ENCODE measurements around the gene ZNF234. TPM values are rescaled to one million over a fixed set of nuclear protein-coding genes. Genes with fewer than 3 reads are reported as not detected.
"Not testable (repeated sequence)": the region's sequence is repeated elsewhere in the genome, so short reads cannot be mapped to it uniquely, and the experiment has no call there.

Gene ZNF234
- polyA plus RNA-seq, 1 of the 3 experiments (the other 2 are of a cell fraction), result 3.1 TPM

DNA sequence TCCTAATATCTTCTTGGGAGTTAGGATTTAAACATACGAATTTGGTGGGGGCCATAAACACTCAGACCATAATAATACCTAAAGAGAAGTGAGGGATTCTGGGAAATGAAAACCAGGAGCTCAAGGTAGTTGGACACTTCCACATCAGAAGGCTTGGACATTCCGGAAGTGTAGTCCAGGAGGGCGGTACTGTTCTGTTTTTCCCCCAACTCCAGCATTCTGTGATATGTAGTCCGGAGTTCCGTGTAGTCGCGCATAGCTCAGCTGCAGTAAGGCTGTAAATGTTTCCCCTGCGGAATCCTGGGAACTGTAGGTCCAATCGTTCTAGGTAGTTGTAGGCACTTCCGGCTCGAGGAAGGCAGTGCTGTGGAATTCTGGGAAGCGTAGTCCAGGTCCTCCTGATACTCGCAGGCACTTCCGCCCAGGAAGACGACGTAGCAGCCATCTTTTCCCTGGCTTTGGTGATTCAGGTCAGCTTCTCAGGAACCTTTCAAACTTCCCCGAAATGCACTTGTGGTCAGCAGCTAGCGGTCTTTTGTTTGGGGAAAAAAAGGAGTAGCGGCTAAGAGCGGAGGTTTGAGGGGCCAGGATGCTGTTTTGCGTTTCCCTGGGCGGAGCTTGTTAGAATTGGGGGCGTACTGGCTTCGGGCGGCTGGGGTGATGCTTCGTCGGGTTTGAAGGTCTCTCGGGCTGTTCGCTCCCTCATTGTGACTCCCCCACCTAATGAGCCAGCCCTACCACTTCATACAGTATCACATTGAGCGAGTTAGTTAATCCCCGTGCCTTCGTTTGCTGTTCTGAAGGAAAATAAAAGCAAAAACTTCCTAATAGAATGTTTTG, 23.5 kb downstream of the ZNF234 start, which contains the start of gene ZNF226 (continued):
- TF ChIP-seq, protein P1, sequence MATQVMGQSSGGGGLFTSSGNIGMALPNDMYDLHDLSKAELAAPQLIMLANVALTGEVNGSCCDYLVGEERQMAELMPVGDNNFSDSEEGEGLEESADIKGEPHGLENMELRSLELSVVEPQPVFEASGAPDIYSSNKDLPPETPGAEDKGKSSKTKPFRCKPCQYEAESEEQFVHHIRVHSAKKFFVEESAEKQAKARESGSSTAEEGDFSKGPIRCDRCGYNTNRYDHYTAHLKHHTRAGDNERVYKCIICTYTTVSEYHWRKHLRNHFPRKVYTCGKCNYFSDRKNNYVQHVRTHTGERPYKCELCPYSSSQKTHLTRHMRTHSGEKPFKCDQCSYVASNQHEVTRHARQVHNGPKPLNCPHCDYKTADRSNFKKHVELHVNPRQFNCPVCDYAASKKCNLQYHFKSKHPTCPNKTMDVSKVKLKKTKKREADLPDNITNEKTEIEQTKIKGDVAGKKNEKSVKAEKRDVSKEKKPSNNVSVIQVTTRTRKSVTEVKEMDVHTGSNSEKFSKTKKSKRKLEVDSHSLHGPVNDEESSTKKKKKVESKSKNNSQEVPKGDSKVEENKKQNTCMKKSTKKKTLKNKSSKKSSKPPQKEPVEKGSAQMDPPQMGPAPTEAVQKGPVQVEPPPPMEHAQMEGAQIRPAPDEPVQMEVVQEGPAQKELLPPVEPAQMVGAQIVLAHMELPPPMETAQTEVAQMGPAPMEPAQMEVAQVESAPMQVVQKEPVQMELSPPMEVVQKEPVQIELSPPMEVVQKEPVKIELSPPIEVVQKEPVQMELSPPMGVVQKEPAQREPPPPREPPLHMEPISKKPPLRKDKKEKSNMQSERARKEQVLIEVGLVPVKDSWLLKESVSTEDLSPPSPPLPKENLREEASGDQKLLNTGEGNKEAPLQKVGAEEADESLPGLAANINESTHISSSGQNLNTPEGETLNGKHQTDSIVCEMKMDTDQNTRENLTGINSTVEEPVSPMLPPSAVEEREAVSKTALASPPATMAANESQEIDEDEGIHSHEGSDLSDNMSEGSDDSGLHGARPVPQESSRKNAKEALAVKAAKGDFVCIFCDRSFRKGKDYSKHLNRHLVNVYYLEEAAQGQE (IDR thresholded peaks at IDR 0.05; ENCODE audit: low read depth, low read length), result 0 out of 2 replicates have a peak, but pooled peaks have one; percentile 20
- TF ChIP-seq MXI1 (IDR thresholded peaks at IDR 0.05; ENCODE audit: low read depth, low read length), result peak; percentile 55; the same call in 1 of the 2 replicates
- TF ChIP-seq, protein P2, sequence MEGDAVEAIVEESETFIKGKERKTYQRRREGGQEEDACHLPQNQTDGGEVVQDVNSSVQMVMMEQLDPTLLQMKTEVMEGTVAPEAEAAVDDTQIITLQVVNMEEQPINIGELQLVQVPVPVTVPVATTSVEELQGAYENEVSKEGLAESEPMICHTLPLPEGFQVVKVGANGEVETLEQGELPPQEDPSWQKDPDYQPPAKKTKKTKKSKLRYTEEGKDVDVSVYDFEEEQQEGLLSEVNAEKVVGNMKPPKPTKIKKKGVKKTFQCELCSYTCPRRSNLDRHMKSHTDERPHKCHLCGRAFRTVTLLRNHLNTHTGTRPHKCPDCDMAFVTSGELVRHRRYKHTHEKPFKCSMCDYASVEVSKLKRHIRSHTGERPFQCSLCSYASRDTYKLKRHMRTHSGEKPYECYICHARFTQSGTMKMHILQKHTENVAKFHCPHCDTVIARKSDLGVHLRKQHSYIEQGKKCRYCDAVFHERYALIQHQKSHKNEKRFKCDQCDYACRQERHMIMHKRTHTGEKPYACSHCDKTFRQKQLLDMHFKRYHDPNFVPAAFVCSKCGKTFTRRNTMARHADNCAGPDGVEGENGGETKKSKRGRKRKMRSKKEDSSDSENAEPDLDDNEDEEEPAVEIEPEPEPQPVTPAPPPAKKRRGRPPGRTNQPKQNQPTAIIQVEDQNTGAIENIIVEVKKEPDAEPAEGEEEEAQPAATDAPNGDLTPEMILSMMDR (IDR thresholded peaks at IDR 0.05), result no peak
- TF ChIP-seq RFX5 (IDR thresholded peaks at IDR 0.05; ENCODE audit: low read length), result no peak; the same call in 1 of the 2 replicates
- no peak for TF ChIP-seq FOXJ3 (CRISPR knock-in tag; IDR thresholded peaks at IDR 0.05)
- peak; percentile 98 for TF ChIP-seq ELF1 (IDR thresholded peaks at IDR 0.05)
- TF ChIP-seq MEF2A (IDR thresholded peaks at IDR 0.05; ENCODE audit: borderline replicate concordance, low read depth), result no peak
- peak; percentile 96 for TF ChIP-seq GABPA (IDR thresholded peaks at IDR 0.05; ENCODE audit: low read depth)
- TF ChIP-seq, protein P3, sequence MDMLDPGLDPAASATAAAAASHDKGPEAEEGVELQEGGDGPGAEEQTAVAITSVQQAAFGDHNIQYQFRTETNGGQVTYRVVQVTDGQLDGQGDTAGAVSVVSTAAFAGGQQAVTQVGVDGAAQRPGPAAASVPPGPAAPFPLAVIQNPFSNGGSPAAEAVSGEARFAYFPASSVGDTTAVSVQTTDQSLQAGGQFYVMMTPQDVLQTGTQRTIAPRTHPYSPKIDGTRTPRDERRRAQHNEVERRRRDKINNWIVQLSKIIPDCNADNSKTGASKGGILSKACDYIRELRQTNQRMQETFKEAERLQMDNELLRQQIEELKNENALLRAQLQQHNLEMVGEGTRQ (IDR thresholded peaks at IDR 0.05; ENCODE audit: borderline replicate concordance, low read depth, low read length), result no peak

DNA sequence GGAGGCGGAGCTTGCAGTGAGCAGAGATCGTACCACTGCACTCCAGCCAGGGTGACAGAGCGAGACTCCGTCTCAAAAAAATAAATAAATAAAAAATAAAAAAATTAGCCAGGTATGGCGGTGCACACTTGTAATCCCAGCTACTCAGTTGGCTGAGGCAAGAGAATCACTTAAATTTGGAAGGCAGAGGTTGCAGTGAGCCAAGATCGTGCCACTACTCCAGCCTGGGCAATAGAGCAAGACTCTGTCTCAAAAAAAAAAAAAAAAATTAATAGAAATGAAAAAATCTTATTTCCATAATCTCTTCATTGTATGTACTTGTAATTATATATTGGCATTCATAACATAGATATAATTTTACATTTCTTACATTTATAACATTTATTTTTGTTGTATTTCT, 29.3 kb downstream of the ZNF234 start:
- POLR2A ChIA-PET; H3K27ac ChIP-seq (ENCODE audit: low read depth in 2 of 2, low read length in 1 of 2); H3K4me3 ChIP-seq (ENCODE audit: low read depth in 2 of 2, low read length in 1 of 2); CTCF ChIA-PET; DNase-seq; H3K9me2 ChIP-seq; H3K9ac ChIP-seq; H3K27me3 ChIP-seq (ENCODE audit: insufficient read depth); H3F3A ChIP-seq (replicated peaks; ENCODE audit: insufficient read depth); H2AFZ ChIP-seq (ENCODE audit: low read depth); H3K4me2 ChIP-seq; H4K20me1 ChIP-seq (ENCODE audit: insufficient read depth); H3K4me1 ChIP-seq (ENCODE audit: control insufficient read depth in 1 of 2, insufficient read depth in 2 of 2, low read depth in 1 of 2, low read length in 1 of 2): not testable (repeated sequence)
- 97% methylated on average over 6 of the region's 6 CpGs for WGBS (ENCODE audit: low lambda C conversion rate)
- Histone ChIP-seq H3K79me2 (ENCODE audit: insufficient read depth) (peaks cover 45% of the 10 kb centered on the region), H3K9me3 (peaks cover 14% of the 10 kb centered on the region; the same call in 1 of the 2 replicates), H3K36me3 (replicated peaks in 1 of 2; ENCODE audit: control insufficient read depth in 1 of 2, insufficient read depth in 2 of 2, low read length in 1 of 2) (peaks cover 82 to 93% of the 10 kb centered on the region in 2 experiments)
